IPS DF 6.9 (cell line): Measurements from ENCODE around the gene MAGEA2.
"Not testable (repeated sequence)": the region's sequence is repeated elsewhere in the genome, so short reads cannot be mapped to it uniquely, and the experiment has no call there.

Experiments used
- DNase-seq: peaks from one replicate; pipeline ENCODE4 v3.0.0-alpha.2; 2013; ENCODE audit warnings: low read depth, low spot score
- H3K27ac ChIP-seq: one replicate; pipeline ENCODE4 v1.5.1; 2013; ENCODE audit warnings: low read length, control low read depth
- H3K27me3 ChIP-seq: 2 replicates; pipeline ENCODE4 v1.6.1; 2013; ENCODE audit warnings: mild to moderate bottlenecking, low read length; ENCODE audit not compliant: control insufficient read depth, insufficient read depth
- H3K36me3 ChIP-seq: 2 replicates; pipeline ENCODE4 v1.6.1; 2013; ENCODE audit warnings: low read length; ENCODE audit not compliant: control insufficient read depth, insufficient read depth
- H3K4me1 ChIP-seq: 2 replicates; pipeline ENCODE4 v1.6.1; 2013; ENCODE audit warnings: low read length; ENCODE audit not compliant: control insufficient read depth, insufficient read depth
- H3K4me3 ChIP-seq: 2 replicates; pipeline ENCODE4 v1.5.1; 2013; ENCODE audit warnings: mild to moderate bottlenecking, low read length
- H3K9me3 ChIP-seq: 2 replicates; pipeline ENCODE4 v1.6.1; 2013; ENCODE audit warnings: low read length, inconsistent platforms; ENCODE audit not compliant: control insufficient read depth, insufficient read depth
- WGBS: extraction: QIAGEN DNeasy Blood & Tissue Kit; methylation state at CpG from one replicate; pipeline ENCODE4 v1.1.7; 2013; ENCODE audit warnings: mixed read lengths, missing lambda C conversion rate; ENCODE audit not compliant: insufficient read length, insufficient coverage; 5-methylcytosine and 5-hydroxymethylcytosine counted together

The MAGEA2 gene

DNA sequence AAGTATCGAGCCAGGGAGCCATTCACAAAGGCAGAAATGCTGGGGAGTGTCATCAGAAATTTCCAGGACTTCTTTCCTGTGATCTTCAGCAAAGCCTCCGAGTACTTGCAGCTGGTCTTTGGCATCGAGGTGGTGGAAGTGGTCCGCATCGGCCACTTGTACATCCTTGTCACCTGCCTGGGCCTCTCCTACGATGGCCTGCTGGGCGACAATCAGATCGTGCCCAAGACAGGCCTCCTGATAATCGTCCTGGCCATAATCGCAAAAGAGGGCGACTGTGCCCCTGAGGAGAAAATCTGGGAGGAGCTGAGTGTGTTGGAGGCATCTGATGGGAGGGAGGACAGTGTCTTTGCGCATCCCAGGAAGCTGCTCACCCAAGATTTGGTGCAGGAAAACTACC lies 17.1 kb downstream of the MAGEA2 start:
- no CpG with 5 or more reads among the region's 12 CpGs for WGBS

DNA sequence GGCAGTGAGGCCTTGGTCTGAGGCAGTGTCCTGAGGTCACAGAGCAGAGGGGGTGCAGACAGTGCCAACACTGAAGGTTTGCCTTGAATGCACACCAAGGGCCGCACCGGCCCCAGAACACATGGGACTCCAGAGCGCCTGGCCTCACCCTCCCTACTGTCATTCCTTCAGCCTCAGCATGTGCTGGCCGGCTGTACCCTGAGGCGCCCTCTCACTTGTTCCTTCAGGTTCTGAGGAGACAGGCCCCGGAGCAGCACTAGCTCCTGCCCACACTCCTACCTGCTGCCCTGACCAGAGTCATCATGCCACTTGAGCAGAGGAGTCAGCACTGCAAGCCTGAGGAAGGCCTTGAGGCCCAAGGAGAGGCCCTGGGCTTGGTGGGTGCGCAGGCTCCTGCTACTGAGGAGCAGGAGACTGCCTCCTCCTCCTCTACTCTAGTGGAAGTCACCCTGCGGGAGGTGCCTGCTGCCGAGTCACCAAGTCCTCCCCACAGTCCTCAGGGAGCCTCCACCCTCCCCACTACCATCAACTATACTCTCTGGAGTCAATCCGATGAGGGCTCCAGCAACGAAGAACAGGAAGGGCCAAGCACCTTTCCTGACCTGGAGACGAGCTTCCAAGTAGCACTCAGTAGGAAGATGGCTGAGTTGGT lies 17.7 kb downstream of the MAGEA2 start:
- no peaks in the 10 kb centered on the region for H3K4me1 ChIP-seq
- WGBS: no CpG with 5 or more reads among the region's 12 CpGs
- H3K27me3 ChIP-seq: no peaks in the 10 kb centered on the region
- no peak overlapping the region for H3K27ac ChIP-seq
- DNase-seq: no peak
- no peak overlapping the region for H3K4me3 ChIP-seq
- no peaks in the 10 kb centered on the region for H3K36me3 ChIP-seq
- no peaks in the 10 kb centered on the region for H3K9me3 ChIP-seq

More for the DNA sequence above, 17.1 kb downstream of the MAGEA2 start:
- H3K9me3 ChIP-seq, H3K4me1 ChIP-seq, H3K27me3 ChIP-seq, H3K36me3 ChIP-seq, H3K4me3 ChIP-seq, DNase-seq, H3K27ac ChIP-seq: not testable (repeated sequence)

DNA sequence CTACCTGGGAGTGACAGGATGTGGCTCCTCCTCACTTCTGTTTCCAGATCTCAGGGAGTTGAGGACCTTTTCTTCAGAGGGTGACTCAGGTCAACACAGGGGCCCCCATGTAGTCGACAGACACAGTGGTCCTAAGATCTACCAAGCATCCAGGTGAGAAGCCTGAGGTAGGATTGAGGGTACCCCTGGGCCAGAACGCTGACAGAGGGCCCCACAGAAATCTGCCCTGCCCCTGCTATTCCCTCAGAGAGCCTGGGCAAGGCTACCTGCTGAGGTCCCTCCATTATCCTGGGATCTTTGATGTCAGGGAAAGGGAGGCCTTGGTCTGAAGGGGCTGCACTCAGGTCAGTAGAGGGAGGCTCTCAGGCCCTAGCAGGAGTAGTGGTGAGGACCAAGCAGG lies 18.5 kb downstream of the MAGEA2 start:
- H3K4me3 ChIP-seq: no peak overlapping the region
- H3K4me1 ChIP-seq: no peaks in the 10 kb centered on the region
- no CpG with 5 or more reads among the region's 2 CpGs for WGBS
- no peaks in the 10 kb centered on the region for H3K36me3 ChIP-seq
- H3K27me3 ChIP-seq: no peaks in the 10 kb centered on the region
- no peak overlapping the region for H3K27ac ChIP-seq
- DNase-seq: no peak
- no peaks in the 10 kb centered on the region for H3K9me3 ChIP-seq

DNA sequence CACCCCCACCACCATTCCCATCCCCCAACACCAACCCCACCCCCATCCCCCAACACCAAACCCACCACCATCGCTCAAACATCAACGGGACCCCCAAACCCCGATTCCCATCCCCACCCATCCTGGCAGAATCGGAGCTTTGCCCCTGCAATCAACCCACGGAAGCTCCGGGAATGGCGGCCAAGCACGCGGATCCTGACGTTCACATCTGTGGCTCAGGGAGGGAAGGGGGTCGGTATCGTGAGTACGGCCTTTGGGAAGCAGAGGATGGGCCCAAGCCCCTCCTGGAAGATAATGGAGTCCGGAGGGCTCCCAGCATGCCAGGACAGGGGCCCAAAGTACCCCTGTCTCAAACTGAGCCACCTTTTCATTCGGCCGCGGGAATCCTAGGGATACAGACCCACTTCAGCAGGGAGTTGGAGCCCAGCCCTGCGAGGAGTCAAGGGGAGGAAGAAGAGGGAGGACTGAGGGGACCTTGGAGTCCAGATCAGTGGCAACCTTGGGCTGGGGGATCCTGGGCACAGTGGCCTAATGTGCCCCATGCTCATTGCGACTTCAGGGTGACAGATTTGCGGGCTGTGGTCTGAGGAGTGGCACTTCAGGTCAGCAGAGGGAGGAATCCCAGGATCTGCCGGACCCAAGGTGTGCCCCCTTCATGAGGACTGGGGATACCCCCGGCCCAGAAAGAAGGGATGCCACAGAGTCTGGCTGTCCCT lies 19.3 kb downstream of the MAGEA2 start:
- not testable (repeated sequence) for H3K4me3 ChIP-seq, H3K27ac ChIP-seq, H3K4me1 ChIP-seq, H3K36me3 ChIP-seq, H3K9me3 ChIP-seq, DNase-seq, H3K27me3 ChIP-seq
- WGBS: no CpG with 5 or more reads among the region's 22 CpGs

GRCh38 chrX:152733261-152733975 lies 20.2 kb downstream of the MAGEA2 start, which contains the start of the genes CSAG1 and MAGEA12:
TSS of gene CSAG1 (minus strand) at chrX:152733721. CDS start at chrX:152732460, 1,261 bp downstream.
TSS of gene MAGEA12 (plus strand) at chrX:152733757. CDS start at chrX:152736162, 2,405 bp downstream.
- Histone ChIP-seq H3K36me3 (no peaks in the 10 kb centered on the region), H3K9me3 (no peaks in the 10 kb centered on the region), H3K4me3 (no peak within 1 kb of the TSS), H3K4me1 (no peaks in the 10 kb centered on the region), H3K27me3 (no peaks in the 10 kb centered on the region), H3K27ac (no peak within 1 kb of the TSS)
- DNase-seq: no peak
- no CpG with 5 or more reads among the region's 21 CpGs for whole genome bisulfite sequencing

DNA sequence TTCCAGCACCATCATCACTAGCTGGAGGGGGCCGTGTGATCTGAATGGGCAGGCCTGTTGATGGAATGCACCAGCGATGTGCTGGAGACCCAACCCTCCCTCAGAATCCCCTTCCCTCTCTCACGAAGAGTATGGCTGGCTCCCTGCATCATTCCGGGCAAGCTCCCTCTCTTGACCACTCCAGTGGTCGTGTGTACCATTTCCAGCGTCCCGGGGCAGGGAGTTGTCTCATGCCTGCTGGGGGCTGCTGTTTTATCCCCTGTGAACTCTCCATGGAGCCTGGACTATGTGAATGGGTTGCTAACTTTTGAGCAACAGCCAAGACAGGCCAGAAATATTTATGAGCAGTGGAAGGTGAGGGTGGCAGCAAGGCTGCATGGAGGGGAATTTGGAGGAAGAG lies 28.2 kb downstream of the MAGEA2 start:
- H3K4me3 ChIP-seq: no peak overlapping the region
- no CpG with 5 or more reads among the region's 7 CpGs for WGBS
- H3K27ac ChIP-seq: no peak overlapping the region
- DNase-seq: no peak
- H3K36me3 ChIP-seq: no peaks in the 10 kb centered on the region
- H3K9me3 ChIP-seq: no peaks in the 10 kb centered on the region
- no peaks in the 10 kb centered on the region for H3K4me1 ChIP-seq
- H3K27me3 ChIP-seq: no peaks in the 10 kb centered on the region

- H3K4me1 ChIP-seq, H3K27me3 ChIP-seq, DNase-seq, H3K4me3 ChIP-seq, H3K36me3 ChIP-seq, H3K9me3 ChIP-seq, H3K27ac ChIP-seq: not testable (repeated sequence)
- WGBS: no CpG with 5 or more reads among the region's 35 CpGs
Observed at GRCh38 chrX:152713815-152714787, 39.5 kb downstream of the MAGEA2 start, which contains the start of gene MAGEA2B. TSS of gene MAGEA2B (plus strand) at chrX:152714628. CDS start at chrX:152717107, 2,479 bp downstream.

DNA sequence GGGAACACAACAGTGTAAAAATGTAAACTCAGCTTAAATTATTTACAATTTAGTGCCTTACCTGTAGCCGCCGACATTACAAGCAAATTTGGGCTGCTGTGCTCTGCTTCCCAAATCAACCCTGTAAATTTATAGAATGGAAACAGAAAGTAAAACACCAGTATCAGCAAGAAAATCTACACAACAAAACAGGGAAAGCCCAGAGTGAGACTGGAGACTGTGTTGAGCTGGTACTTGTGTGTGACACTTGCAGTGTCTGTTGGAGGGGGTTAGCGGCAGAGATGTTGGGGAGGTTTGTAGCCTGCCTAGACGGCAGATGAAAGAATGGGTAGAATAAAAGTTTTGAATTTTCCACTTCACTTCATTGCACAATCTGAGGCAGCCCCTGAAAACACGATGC lies 40.4 kb downstream of the MAGEA2 start:
- not testable (repeated sequence) for H3K27ac ChIP-seq, H3K4me3 ChIP-seq, H3K36me3 ChIP-seq, H3K27me3 ChIP-seq, H3K4me1 ChIP-seq, H3K9me3 ChIP-seq, DNase-seq
- no CpG with 5 or more reads among the region's 5 CpGs for WGBS

DNA sequence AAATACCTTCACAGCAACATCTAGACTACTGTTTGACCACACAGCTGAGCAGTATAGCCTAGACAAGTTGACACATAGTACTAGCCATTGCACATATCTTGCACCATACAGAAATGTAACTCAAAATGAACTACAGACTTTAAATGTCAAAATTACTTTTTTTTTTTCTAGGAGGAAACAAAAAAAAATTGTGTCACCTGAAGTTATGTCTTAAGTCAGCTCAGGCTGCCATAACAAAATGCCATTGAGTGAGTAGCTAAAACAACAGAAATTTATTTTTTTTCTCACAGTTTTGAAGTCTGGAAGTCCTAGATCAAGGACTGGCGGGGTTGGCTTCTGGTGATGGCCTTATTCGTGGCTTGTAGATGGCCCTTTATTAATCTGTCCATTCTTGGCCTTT lies 44.5 kb downstream of the MAGEA2 start, which contains the start of gene CSAG2:
Gene CSAG2 (minus strand): TSS at position 101 of the 400 bp plus-strand sequence. CDS start 161 bp downstream, outside the sequence.
- not testable (repeated sequence) for H3K4me1 ChIP-seq, H3K27ac ChIP-seq, H3K36me3 ChIP-seq, H3K27me3 ChIP-seq, H3K9me3 ChIP-seq, DNase-seq, H3K4me3 ChIP-seq
- no CpG with 5 or more reads among the region's 2 CpGs for WGBS
